Activated T-helper 1 cell treated with anti-CD3 and anti-CD28 coated beads, Interleukin-12 subunit alpha, Interleukin-12 subunit beta, Interleukin-2, Interleukin-4 antibody, amounts not matched to agents 30 ng/mL and 10 ng/mL and 1 ng/mL, durations not matched to agents 14 hours and 24 hours and 36 hours (primary cell): ENCODE results near the gene SND1. TPM values are rescaled to one million over a fixed set of nuclear protein-coding genes. Genes with fewer than 3 reads are reported as not detected.

Source experiments
- DNase-seq: peaks from one replicate; pipeline ENCODE4 v3.0.0; 2021; ENCODE audit warnings: low spot score
- H3K27ac Mint-ChIP-seq: one replicate; pipeline ENCODE4 v1.8.0; 2021; ENCODE audit warnings: mild to moderate bottlenecking, mixed read lengths
- H3K27me3 Mint-ChIP-seq: one replicate; pipeline ENCODE4 v1.8.0; 2022; ENCODE audit warnings: mild to moderate bottlenecking, moderate library complexity, mixed read lengths; ENCODE audit not compliant: insufficient read depth
- H3K36me3 Mint-ChIP-seq: one replicate; pipeline ENCODE4 v1.8.0; 2021; ENCODE audit warnings: low read depth, mixed read lengths
- H3K4me1 Mint-ChIP-seq: one replicate; pipeline ENCODE4 v1.8.0; 2021; ENCODE audit warnings: low read depth, mixed read lengths
- H3K4me3 Mint-ChIP-seq: one replicate; pipeline ENCODE4 v1.8.0; 2021; ENCODE audit warnings: mild to moderate bottlenecking, moderate library complexity, mixed read lengths
- H3K9me3 Mint-ChIP-seq: one replicate; pipeline ENCODE4 v1.8.0; 2021; ENCODE audit warnings: mixed read lengths
- intact Hi-C: fragments of 100-400 bp; cut with micrococcal nuclease; formaldehyde crosslinking; loops from one replicate; pipeline ENCODE4 v1.15.1; 2024
- total RNA-seq: library from RNA; stranded (reverse); gene quantifications from 2 replicates; pipeline ENCODE4 v1.2.3, GENCODE V29; 2022

Gene SND1
- total RNA-seq, 1 donor from 2014 or later, result 292 TPM

DNA sequence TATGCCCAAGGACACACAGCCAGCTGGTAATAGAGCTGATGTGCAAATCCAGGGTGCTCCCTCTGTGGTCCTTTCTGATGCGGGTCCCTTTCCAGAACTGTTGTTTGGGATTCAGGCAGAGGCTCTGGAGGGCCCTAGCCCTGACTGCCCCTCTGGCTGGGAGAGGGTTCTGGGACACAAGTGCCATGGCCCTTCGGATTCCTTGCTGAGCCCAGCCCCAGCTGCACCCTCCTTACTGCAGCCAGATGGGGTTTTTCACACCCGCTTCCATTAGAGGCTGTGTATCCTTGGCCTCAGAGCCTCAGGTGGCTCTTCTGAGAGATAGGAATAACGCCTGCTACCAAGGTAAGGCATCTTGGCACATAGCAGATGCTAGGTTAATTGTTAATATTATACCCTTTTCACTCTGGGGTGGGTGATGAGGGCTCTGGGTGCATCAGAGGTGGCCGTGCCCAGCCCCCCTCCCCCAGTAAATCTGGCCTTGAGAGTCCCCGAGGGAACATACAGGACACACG is 469.0 kb downstream of the SND1 start:
- Mint-ChIP-seq H3K27me3 (peaks cover 16% of the 10 kb centered on the region), H3K9me3 (no peaks in the 10 kb centered on the region), H3K27ac (no peak overlapping the region), H3K4me3 (no peak overlapping the region), H3K4me1 (peaks cover 5% of the 10 kb centered on the region), H3K36me3 (no peaks in the 10 kb centered on the region)
- DNase-seq, result no peak
- intact Hi-C loops, result no loop called here

DNA sequence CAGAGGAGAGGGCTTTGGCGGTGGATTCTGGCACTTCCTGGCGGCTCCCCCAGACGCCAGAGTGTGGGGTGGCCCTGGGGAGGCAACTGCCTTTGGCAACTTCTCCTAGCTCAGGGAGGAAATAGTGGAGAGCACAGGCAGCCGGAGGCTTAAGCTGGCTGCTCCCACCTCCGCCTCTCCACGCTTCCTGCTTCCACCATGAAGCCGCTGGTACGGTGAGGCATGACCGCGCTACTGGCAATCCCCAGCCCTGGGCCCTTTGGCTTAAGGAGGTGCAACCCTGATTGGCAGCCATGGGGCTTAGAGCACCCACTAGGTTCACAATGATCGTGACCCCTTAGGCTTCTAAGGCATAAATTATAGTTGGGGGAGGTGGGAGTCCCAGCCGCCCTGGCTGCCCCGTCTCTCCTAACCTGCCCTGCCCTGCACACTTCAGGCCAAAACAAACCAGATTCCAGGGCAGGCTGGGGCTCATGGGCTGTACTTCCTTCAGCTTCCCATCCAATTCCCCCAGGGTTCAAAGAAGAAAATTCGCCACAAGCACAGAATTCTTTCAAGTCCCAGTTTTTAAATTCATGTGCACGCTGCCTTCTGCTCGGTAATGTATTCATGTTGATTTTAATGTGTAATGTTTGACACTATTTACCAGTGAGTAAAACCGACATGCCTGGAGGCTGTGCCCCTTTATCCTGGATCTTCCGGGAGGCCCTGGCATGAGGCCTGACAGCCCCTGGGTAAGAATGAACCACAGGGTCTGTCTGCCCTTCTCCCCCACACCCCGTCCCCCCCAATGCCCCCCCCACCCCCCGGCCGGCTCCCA is 469.9 kb downstream of the SND1 start:
- DNase-seq, result no peak
- H3K9me3 Mint-ChIP-seq, result no peaks in the 10 kb centered on the region
- intact Hi-C loops, result no loop called here
- H3K27me3 Mint-ChIP-seq, result peaks cover 16% of the 10 kb centered on the region
- peaks cover 5% of the 10 kb centered on the region for H3K4me1 Mint-ChIP-seq
- no peaks in the 10 kb centered on the region for H3K36me3 Mint-ChIP-seq
- H3K27ac Mint-ChIP-seq, result no peak overlapping the region
- no peak overlapping the region for H3K4me3 Mint-ChIP-seq

DNA sequence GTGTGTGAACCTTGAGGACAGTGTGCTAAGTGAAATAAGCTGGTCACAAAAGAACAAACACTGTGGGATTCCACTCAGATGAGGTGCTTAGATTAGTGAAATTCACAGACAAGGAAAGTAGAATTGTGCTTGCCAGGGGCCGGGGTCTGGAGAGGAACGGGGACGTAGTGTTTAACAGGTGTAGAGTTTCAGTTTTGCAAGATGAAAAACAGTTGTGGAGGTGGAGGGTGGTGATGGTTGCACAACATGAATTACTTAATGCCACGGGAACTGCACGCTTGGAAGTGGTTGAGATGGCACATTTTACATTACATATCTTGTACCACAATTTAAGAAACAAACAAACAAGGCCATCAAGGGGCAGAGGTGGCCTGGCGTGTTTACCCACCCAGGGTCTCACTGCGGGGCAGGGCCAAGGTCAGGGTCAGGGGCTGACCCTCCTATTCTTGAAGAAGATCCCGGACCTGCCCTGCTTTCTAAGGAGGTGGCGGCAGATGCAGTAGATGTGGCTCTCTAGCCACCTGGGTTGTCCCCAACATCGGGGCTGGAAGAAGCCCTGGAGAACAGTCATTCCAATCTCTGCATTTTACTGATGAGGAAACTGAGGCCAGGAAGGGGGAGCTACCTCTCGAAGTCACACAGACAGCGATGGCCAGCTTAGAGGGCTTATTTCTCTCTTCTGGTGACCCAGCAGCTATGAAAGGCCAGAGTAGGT is 470.7 kb downstream of the SND1 start:
- Mint-ChIP-seq H3K4me3 (no peak overlapping the region), H3K4me1 (peaks cover 5% of the 10 kb centered on the region), H3K36me3 (no peaks in the 10 kb centered on the region), H3K9me3 (no peaks in the 10 kb centered on the region), H3K27me3 (peaks cover 18% of the 10 kb centered on the region), H3K27ac (no peak overlapping the region)
- intact Hi-C loops, result no loop called here
- DNase-seq, result no peak

DNA sequence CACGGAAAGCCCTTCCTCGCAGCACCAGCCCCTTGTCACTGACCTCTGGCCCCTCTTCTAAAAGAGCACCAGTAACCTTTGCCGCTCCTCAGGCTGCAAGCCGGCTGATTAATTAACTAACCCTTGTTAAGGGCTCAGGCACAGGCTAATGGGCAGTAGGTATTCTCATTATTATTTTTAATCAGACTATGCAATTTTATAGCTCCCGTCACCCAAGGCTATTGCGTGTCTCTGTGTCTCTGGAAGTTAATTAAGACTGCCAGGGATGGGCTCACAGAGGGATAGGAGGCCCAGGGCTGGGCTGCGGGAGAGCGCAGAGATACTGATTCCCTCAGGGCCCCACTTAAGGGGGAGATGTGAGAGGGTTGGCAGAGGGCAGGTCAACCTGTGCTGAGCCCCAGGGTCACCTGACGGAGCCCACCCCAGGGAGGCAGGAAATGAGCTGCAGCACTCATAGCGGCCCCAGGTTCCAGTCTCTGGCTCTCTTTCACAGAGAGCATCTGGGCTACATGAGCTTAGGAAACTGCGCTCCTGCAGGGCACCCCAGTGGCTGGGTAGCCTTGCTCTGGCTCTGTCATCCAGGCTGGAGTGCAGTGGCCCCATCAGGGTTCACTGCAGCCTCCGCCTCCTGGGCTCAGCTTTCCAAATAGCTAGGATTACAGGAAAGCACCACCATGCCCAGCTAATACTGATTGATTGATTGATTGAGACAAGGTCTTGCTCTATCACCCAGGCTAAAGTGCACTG is 471.5 kb downstream of the SND1 start:
- Mint-ChIP-seq H3K9me3 (no peaks in the 10 kb centered on the region), H3K36me3 (no peaks in the 10 kb centered on the region), H3K4me3 (no peak overlapping the region), H3K27me3 (peaks cover 23% of the 10 kb centered on the region), H3K4me1 (peaks cover 5% of the 10 kb centered on the region), H3K27ac (no peak overlapping the region)
- DNase-seq, result no peak
- intact Hi-C loops, result no loop called here

DNA sequence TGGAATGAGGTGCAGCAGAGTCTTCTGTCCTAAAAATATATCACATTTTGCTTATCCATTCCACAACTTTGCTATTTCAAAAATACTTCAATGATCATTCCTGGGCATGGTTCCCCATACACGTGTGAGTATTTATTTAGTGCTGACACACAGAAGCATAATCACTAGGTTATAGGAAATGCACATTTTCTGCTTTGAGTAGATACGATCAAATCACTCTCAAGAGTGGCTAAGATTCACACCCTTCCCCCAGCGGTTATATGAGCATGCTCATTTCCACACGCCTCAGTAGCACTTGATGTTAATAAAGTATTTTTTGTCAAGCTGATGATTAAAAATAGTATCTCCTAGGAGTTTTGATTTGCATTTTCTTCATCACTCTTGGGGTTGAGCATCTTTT is 472.8 kb downstream of the SND1 start:
- H3K9me3 Mint-ChIP-seq, result no peaks in the 10 kb centered on the region
- intact Hi-C loops, result no loop called here
- peaks cover 22% of the 10 kb centered on the region for H3K27me3 Mint-ChIP-seq

DNA sequence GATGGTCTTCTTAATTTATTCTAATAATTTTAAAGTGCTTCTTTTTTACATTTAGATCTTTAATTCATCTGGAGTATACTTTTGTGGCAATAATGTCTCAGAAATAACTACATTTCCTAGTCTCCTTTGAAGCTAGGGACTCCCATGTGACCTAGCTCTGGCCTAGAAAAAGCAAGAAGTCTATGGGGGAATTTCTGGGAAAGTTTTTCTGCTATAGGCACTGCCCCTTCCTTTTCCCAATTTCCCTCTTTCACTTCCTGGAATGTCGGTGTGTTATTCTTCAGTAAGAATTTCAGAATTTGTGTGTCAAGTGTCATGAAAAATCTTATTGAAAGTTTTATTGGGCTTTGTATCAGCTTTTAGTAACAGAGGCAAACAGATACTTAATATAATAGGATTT is 473.8 kb downstream of the SND1 start:
- Mint-ChIP-seq H3K9me3 (no peaks in the 10 kb centered on the region), H3K27me3 (peaks cover 22% of the 10 kb centered on the region), H3K36me3 (no peaks in the 10 kb centered on the region), H3K27ac (no peak overlapping the region), H3K4me1 (peaks cover 5% of the 10 kb centered on the region), H3K4me3 (no peak overlapping the region)
- DNase-seq, result no peak
- intact Hi-C loops, result no loop called here

More for the DNA sequence above, 472.8 kb downstream of the SND1 start:
- Mint-ChIP-seq H3K4me3 (no peak overlapping the region), H3K4me1 (peaks cover 5% of the 10 kb centered on the region), H3K27ac (no peak overlapping the region), H3K36me3 (no peaks in the 10 kb centered on the region)
- no peak for DNase-seq

DNA sequence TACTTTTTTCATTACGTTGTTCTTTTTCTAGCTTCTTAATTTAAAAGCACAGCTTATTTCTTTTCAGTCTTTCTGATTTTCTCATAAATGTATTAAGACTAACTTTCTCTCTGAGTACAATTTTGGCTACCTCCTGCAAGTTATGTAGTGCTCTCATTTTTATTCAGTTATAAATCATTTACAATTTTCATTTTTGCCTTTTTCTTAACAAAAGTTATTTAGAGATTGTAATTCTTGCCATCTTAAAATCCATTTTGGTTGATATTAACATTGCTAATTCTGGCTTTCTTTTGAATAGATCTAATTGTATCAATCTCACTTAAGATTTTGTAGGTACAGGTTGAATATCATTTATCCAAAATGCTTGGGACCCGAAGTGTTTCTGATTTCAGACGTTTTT is 476.4 kb downstream of the SND1 start:
- intact Hi-C loops, result no loop called here
- peaks cover 5% of the 10 kb centered on the region for H3K4me1 Mint-ChIP-seq
- H3K9me3 Mint-ChIP-seq, result no peaks in the 10 kb centered on the region
- no peak for DNase-seq
- H3K27me3 Mint-ChIP-seq, result peaks cover 22% of the 10 kb centered on the region
- H3K4me3 Mint-ChIP-seq, result no peak overlapping the region
- no peak overlapping the region for H3K27ac Mint-ChIP-seq
- no peaks in the 10 kb centered on the region for H3K36me3 Mint-ChIP-seq

DNA sequence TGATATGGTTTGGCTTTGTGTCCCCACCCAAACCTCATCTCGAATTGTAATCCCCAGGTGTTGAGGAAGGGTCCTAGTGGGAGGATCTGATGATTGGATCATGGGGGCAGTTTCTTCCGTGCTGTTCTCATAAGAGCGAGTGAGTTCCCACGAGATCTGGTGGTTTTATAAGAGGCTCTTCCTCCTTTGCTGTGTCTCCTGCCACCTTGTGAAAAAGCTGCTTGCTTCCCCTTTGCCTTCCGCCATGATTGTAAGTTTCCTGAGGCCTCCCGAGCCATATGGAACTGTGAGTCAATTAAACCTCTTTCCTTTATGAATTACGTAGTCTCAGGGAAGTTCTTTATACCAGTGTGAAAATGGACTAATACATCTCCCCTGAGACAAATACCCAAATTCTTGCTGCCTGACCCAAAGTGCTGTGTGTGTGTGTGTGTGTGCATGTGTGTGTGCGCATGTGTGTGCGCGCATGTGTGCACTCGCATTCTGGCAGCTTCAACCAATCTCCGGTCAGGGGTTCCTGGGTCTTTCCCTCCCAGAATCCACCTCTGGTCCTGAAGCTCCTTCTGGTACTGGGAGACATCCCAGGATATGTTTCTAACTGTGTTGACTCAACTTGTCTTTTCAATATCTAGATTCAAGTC is 477.4 kb downstream of the SND1 start:
- intact Hi-C loops, result no loop called here
- Mint-ChIP-seq H3K27me3 (peaks cover 27% of the 10 kb centered on the region), H3K4me1 (peaks cover 6% of the 10 kb centered on the region), H3K9me3 (no peaks in the 10 kb centered on the region), H3K36me3 (no peaks in the 10 kb centered on the region), H3K27ac (no peak overlapping the region), H3K4me3 (no peak overlapping the region)
- no peak for DNase-seq

DNA sequence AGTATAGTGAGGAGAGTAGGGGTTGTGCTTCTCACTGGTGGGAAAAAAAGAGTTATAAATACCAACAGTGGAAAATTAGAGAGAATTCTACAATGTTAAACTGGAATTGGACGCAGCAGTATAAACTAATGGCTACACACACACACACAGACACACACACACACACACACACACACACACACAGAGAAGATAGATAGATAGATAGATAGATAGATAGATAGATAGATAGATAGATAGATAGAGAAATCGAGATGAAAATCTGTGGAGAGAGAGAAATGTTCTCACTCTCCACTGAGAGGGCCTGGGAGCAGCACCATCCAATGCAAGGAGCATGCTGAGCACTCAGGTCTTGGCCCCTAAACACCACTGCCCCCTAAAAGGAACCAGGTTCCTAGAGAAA is 479.1 kb downstream of the SND1 start:
- H3K4me3 Mint-ChIP-seq, result no peak overlapping the region
- peaks cover 26% of the 10 kb centered on the region for H3K27me3 Mint-ChIP-seq
- no peak for DNase-seq
- no peak overlapping the region for H3K27ac Mint-ChIP-seq
- H3K9me3 Mint-ChIP-seq, result no peaks in the 10 kb centered on the region
- intact Hi-C loops, result loop anchor here (10.0 kb wide), 1 partner anchor 214 kb away; the partner anchor contains the start of gene RBM28
- H3K36me3 Mint-ChIP-seq, result no peaks in the 10 kb centered on the region
- peaks cover 13% of the 10 kb centered on the region for H3K4me1 Mint-ChIP-seq

DNA sequence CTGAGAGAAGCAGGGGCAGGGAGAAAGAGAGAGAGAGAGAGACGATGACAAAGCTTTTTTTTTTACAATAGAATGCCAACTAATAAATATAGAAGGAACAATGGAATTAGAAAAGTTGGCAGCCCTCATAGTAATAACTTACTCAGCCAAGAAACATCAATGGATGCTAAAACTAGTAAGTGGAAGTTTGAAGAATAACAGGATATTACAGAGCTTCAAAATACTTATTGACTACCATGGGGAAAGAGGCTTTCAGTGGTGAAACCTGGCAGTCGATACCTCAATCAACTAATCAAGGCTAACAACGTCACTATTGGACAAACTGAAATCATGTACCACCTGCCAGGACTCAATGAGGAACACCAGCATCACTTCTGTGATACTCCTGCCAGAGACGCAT is 479.7 kb downstream of the SND1 start:
- intact Hi-C loops, result loop anchor here (10.0 kb wide), 1 partner anchor 213 kb away; the partner anchor contains the start of gene RBM28
- H3K4me1 Mint-ChIP-seq, result peaks cover 14% of the 10 kb centered on the region
- no peak overlapping the region for H3K4me3 Mint-ChIP-seq

DNA sequence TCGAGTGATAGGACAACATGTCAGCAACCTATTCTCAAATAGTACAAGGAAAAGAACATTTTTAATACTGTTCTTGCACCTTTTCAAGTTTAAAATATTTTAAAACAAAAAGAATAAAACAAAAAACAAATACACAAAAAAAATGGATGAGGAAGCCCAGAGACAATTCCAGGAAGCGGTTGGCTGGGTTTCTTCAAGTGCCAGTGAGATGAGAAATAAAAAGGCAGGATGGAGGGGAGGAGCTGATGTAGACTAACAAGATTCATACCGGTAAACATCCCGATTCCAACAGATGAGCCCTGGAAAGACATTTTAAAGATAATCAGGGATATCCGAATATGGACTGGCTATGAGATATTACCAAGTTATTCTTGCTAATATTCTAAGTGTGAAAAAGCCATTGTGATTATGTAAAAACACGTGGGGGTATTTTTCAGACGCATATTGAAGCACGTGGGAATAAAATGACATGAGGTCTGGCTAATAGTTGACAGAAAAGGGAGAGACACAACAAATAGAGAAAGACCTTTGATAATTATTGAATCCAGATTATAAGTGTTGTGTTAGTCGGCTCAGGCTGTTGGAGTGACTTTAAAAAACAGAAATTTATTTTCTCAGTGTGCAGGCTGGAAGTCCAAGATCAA is 480.6 kb downstream of the SND1 start:
- Mint-ChIP-seq H3K4me1 (peaks cover 14% of the 10 kb centered on the region), H3K27me3 (peaks cover 35% of the 10 kb centered on the region), H3K27ac (no peak overlapping the region), H3K4me3 (no peak overlapping the region), H3K36me3 (no peaks in the 10 kb centered on the region), H3K9me3 (no peaks in the 10 kb centered on the region)
- intact Hi-C loops, result loop anchor here (10.0 kb wide), 1 partner anchor 212 kb away; the partner anchor contains the start of gene RBM28
- DNase-seq, result no peak

More for the DNA sequence above, 479.7 kb downstream of the SND1 start:
- H3K27ac Mint-ChIP-seq, result no peak overlapping the region
- no peaks in the 10 kb centered on the region for H3K9me3 Mint-ChIP-seq
- no peaks in the 10 kb centered on the region for H3K36me3 Mint-ChIP-seq
- no peak for DNase-seq
- peaks cover 31% of the 10 kb centered on the region for H3K27me3 Mint-ChIP-seq

DNA sequence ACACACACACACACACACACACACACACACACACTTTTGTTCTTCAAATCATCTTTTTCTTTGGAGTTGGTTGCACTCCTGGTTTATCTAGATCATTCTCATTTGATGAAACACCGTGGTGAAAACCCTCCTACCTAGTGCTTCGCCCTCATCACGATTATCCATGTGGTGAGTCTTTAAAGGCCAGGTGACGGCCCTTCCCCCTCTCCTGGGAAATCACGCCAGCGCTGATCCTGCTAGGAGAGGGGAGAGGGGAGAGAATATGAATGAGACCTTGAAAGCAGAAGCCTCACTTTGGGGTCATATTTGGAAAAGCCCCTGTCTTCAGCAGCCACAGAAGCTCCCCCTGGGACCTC is 483.1 kb downstream of the SND1 start:
- DNase-seq, result no peak
- H3K27ac Mint-ChIP-seq, result peak overlapping the region; percentile 6
- no peaks in the 10 kb centered on the region for H3K9me3 Mint-ChIP-seq
- peak overlapping the region; percentile 62 for H3K4me3 Mint-ChIP-seq
- no peaks in the 10 kb centered on the region for H3K36me3 Mint-ChIP-seq
- peaks cover 55% of the 10 kb centered on the region for H3K27me3 Mint-ChIP-seq
- intact Hi-C loops, result loop anchor here (5.0 to 10.0 kb wide), 3 partner anchors 210 to 548 kb away; partner anchors contain the start of genes ARF5, GCC1, RBM28 and SND1
- peaks cover 14% of the 10 kb centered on the region for H3K4me1 Mint-ChIP-seq
